Measurements from ENCODE around the gene WBP1L.
A peak's percentile ranks its signal among the peaks of the same experiment; 100 is the strongest.
"Not testable (repeated sequence)": the region's sequence is repeated elsewhere in the genome, so short reads cannot be mapped to it uniquely, and the experiment has no call there.

WBP1L gene

DNA sequence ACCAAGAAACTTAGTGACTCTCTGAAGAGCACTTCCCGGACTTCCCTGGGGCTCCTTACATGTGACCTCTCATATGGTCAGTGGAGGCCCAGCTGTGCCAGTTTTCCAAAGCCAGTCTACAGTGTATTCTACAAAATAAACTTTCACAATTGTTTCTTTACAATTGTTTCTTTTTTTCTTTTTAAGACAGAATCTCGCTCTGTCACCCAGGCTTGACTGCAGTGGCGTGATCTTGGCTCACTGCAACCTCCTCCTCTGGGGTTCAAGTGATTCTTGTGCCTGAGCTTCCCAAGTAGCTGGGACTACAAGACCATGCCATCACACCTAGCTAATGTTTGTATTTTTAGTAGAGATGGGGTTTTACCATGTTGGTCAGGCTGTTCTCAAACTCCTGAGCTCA, 67.6 kb downstream of the WBP1L start:
- DNase-seq = no peak

DNA sequence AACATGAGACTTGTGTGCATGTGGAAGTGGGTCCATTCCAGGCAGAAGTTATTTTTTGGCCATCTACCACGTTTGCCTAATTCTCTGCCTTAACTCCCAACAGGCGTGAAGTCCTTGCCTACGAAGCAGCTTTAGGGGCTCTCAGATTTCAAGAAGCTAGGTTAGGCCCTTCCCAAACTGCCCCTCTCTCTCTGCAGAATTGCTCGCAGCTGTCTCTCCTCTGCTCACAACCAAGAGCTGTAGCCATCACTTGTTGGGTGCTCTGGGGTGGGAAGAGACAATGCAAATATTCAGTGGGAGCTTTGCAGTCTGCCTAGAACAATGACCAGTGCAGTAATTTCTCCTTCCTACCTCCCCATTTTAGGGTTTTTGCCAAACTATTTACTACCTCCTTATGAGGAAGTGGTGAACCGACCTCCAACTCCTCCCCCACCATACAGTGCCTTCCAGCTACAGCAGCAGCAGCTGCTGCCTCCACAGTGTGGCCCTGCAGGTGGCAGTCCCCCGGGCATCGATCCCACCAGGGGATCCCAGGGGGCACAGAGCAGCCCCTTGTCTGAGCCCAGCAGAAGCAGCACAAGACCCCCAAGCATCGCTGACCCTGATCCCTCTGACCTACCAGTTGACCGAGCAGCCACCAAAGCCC, 68.6 kb downstream of the WBP1L start:
- DNase-seq = no peak

DNA sequence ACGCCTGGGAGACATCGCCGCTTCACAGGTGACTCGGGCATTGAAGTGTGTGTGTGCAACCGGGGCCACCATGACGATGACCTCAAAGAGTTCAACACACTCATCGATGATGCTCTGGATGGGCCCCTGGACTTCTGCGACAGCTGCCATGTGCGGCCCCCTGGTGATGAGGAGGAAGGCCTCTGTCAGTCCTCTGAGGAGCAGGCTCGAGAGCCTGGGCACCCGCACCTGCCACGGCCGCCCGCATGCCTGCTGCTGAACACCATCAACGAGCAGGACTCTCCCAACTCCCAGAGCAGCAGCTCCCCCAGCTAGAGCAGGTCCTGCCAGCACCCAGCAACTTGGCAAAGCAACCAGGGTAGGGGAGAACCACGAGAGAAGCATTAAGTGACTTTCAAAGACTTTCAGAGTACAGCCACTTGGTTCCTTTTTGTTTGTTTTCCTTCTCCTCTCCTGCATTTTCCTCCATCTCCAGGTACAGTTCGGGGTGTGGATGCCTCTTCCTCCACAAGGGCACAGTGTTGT, 69.3 kb downstream of the WBP1L start:
- no peak for DNase-seq

DNA sequence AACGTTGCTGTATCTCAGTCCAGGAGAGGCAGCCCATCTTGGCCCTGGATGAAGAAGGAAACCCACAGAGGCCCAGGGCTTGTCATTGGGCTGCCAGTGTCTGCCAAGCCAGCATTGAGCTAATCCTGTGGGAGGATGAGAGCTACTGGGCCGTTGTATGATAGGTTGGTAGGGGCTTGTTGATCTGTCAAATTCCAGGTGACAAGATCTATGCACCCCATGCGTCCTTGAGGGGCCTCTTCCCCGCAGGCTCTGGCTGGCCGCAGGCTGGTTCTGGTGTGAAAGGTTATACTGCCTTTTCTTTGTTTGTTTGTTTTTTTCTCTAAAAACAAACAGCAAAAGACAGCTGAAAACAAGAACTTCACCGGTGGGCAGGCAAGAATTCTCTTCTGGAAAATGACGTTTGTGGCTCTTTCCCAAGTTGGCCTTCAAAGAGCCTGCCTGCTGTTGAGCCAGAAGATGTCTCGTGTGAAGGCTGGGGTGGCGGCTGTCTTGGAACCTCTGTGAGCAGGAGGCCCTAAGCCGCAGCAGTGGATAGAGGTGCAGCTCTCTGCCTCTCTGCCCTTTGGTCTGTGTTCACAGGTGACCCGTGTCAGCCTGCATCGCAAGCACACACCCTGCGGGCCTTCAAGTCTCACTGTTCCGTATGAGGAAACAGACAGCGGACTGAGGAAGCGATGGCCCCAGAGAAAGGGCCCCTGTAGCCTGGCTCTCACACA, 70.1 kb downstream of the WBP1L start:
- no peak for DNase-seq

DNA sequence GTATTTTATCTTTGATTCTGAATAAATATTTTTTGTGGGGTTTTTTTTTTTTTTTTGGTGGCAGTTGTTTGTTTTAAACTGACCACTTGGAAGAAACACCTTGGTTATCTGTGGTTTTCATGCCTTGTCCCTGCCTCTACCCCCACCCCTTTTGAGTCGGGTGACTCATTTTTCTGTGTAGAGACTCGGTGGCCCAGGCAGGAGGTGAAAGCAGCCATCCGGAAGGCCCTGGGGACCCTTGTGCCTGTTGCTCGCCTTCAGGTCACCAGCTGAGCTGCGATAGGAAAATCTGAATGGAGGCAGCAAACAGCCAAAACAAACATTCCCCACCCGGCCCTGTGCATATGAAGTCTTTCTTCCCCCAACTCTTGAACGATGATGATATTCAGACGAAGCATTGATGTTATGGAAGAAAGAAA, 70.7 kb downstream of the WBP1L start:
- no peak for DNase-seq

DNA sequence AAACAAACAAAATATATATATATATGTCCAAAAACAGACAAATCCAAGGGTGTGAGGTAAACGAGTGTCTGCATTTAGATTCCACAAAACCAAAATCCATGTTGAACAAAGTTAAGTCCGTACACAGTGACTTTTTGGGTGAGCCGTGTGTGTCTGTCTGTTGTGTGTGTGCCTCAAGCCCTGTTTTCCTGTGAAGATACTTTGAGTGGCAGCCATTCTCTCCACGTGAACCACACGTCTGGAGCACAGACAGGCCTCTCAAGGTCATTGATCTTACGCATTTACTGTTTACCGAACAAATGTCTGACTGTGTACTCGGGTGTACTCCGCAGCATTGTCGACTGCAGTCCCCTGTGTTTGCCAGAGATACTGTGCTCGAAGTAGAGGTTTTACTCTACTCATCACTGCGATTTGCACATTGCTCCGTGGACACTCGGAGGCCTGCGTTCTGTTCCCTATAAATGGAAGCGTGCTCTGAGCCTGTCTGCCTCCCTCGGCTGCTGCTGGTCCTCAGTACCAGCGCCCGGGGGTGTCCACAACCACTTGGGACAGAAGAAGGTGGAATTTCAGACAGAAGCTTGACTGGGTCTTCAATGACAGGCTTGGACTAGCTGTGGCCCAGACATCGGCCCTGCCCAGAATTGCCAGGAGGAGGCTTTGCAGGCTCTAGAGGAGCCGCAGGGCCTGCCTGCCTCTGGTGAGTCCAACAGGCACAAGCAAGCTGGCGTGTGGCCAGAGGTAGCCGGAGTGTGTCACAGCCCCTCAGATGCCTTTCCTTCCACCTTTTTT, 71.3 kb downstream of the WBP1L start:
- peak; percentile 29 for DNase-seq

DNA sequence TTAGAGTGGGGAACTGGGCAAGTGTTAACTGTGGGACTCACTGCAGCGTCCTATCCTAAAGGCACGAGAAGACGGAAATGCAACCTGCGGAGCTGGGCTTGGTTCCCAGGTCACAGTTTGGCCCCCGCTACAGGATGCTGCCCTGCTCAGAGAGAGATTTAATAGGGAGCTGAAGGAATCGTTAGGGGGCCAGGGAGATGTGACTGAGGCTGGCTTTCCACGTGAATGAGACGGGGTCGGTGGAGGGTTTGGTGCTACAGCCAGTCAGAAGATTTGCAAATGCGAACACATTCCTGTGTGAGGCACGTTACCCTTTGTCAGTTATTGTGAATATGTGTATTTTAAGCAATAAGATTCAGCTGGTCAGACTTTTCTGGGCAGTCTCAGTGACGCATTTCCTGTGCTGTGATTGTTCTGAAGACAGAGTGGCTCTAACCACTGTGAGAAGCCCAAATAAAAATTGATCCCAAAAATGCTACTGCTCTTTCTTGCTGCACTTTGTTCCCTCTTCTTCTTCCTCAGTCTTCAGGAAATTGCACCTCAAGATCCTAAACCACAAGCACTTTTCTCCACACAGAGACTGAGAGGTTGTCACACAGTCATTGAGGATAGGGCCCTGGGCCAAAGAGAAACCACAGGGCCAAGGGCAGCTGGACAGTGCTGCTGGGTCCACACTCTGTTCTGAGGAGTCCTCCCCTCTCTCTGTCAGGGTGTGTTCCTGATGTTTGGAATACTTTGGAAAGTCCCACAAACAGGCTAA, 72.2 kb downstream of the WBP1L start:
- no peak for DNase-seq

DNA sequence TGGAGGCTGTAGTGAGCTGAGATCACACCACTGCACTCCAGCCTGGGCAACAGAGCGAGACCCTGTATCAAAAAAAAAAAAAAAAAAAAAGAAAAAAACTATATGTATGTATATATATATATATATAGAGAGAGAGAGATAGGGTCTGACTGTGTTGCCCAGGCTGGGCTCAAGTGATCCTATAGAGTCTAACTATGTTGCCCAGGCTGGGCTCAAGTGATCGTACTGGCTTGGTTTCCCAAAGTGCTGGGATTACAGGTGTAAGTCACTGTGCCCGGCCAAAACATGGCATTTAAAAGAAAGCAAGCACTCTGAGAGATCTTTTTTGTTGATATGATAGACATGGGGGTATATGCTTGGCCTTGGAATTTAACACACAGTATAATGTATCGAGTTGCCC, 73.4 kb downstream of the WBP1L start:
- DNase-seq = no peak

DNA sequence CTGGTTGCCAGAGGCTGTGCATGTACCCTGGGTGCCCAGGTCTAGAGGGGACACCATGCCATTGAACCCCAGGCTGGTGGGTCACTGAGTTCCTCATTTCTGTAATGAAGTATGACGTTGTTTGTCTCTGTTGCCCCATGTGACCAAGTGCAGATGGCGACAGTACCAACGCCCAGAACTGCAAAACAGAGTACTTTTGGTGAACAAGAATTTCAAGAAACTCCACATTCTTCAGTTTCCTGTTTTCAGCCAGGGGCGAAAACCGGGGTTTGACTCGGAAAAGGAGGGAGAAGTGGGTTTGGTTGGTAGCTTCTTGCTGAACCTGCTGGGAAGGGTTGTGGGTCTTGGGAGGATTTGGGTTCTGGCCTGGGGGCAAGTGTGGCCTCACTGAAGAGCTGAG, 75.3 kb downstream of the WBP1L start:
- no peak for DNase-seq

DNA sequence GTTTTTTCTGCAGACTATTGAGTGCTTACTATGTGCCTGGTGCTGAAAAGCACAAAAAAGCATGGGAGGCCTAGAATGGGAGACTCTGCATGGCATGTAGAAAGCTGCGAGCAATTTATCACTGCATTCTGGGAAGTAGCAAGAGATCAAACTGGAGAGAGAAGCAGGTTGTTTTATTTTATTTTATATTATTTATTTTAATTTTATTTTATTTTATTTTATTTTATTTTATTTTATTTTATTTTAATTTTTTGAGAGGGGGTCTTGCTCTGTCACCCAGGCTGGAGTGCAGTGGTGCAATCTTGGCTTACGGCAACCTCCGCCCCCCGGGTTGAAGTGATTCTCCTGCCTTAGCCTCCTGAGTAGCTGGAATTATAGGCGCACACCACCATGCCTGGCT, 76.3 kb downstream of the WBP1L start:
- DNase-seq = not testable (repeated sequence)

DNA sequence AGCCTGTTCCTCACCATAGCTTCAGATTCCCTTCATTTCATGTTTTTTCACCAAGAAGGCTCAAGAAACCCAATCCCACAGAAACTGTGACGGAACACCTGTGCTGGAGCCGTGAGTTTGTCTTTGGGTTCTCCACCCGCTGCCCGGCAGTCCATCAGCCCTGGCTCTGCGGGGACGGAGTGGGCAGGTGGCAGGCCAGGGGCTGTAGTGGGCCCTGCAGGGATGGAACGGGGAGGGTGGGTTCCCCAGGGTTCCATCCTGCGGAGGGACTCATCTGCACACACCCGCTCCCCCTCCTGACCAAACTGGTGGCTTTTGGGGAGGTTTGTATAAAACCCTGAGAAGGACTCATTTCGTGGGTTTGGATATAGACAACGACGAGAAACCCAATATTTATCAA, 78.5 kb downstream of the WBP1L start:
- no peak for DNase-seq

DNA sequence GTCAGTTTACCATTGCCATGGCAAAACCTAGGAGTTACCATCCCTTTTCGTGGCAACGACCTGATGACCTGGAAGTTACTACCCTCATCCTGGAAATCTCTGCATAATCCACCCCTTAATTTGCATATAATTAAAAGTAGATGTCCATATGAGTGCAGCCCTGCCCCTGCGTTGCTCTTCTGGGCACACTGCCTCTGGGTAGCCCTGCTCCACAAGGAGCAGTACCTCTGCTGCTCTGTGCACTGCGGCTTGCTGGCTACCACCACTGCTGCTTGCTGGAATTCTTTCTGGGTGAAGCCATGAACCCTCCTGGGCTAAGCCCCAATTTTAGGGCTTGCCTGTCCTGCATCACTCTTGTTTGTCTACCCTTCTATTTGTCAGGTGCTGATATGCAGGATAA, 80.9 kb downstream of the WBP1L start:
- DNase-seq = no peak

DNA sequence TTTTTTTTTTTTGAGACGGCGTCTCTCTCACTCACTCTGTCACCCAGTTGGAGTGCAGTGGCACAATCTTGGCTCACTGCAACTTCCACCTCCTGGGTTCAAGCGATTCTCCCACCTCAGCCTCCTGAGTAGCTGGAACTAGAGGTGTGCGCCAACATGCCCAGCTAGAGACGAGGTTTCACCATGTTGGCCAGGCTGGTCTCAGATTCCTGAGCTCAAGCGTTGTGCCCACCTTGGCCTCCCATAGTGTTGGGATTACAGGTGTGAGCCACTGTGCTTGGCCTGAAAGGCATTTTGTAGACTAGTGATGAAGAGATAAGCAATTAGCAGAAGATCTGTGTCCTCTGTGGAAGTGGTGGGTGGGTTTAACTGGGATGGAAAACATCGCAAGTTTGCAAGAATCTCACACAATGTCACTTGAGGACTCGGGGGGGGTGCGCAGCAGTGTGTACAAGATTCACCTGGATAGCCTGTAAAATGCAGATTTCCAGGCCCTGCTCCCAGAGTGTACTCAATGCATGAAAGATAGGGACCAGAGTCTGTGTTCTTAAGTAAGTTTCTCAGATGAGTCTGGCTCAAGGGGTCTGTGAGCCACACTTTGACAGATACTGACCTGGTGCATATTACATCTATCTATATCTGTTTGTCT, 82.5 kb downstream of the WBP1L start:
- no peak for DNase-seq

DNA sequence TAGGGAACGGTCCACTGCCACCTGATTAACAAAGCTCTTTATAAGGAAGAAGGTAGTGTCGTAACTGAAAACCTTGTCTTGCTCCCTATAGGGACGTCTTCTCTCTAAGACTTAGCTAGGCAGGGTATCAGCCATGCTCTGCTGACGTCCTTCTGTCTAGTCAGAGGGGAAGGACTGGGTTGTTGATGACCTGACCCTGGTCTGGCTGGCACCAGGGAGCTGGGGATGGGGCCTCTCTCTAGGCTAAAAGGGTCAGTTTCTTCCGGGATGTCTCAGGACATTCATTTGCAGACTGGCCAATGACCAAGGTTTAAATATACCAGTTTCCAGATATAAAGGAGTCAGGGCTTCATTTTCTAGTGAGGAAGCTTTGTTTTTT, 83.8 kb downstream of the WBP1L start:
- DNase-seq = no peak

DNA sequence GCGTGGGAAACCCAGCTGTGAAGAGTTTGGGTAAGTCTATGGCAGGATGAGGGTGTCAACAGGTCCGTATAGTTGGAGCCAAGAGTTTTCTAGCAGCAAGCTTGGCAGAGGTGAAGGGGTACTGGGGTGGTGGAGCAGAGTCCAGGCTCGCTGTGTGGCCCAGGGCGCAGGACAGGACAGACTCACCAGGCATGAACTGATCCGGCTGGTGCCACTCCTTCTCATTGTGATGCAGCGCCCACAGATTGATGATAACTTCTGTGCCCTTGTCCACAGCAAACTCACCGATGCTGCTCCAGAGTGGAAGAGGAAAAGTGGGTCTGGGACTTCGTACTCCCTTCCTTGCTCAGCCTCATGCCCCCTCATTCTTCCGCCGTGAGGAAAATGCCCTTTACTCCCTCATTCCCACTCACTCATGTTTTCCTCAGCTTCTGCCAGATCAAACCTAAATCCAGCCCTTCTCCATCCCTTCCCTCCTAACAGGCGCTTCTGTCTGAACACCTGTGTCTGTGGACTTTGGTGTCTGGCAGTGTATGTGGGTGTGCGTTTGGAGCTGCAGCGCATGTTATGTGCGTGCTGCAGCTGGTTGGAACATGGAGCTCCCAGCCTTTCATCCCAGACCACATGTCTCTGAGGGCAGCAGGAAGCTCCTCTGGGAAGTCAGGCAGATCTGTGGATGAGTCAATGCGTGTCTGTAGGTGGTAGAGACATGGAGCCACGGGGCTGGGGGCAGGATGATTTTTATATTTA, 87.7 kb downstream of the WBP1L start:
- DNase-seq = no peak

DNA sequence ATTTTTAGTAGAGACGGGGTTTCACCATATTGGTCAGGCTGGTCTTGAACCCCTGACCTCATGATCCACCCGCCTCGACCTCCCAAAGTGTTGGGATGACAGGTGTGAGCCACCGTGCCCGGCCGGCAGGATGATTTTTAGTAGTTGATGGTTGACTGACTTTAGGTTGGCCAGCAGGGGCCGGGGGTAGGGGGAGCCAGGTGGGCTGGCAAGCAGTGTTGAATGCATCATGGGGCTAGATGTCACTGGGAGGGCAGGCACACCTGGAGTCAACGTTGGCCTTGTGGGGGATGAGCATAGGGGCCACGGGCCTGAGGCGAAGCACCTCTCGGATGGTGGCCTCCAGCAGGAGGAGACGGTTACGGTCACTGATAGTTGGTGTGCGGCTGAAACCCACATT, 88.5 kb downstream of the WBP1L start:
- no peak for DNase-seq

DNA sequence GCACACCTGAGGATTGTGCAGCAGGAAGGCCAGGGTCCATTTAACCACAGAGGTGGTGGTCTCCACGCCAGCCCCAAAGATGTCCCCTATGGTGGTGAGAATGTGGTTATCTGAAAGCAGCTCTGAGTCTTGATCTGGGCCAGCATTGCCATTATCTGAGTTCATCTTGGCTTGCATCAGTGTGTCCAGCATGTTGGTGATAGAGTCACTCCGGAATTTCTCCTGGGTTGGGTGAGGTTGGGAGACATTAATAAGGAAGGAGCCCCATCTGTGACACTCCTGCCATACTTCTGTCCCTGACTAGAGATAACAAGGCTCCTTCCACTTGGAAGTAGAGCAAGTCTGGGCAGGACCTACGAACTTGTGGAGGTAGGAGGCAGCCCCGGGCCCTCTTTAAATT, 89.2 kb downstream of the WBP1L start:
- DNase-seq = no peak

DNA sequence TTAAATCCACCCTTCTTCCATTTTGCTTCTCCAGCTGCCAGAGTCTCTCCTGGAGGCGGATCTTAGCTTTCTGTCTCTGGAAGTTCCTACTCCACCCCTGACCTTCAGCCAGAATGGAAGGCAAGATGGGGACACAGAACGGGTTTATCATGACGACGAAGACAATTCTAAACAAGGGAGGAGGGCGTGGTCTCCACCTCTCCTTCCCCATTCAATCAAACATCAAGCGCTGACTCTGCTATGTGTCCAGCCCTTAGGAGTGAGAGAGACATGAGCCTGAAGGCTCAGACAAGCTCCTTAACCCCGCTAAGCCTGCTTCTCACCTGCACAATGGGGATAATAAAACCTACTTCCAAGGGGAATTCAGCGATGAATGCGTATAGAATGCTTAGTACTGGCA, 90.4 kb downstream of the WBP1L start:
- DNase-seq = no peak

DNA sequence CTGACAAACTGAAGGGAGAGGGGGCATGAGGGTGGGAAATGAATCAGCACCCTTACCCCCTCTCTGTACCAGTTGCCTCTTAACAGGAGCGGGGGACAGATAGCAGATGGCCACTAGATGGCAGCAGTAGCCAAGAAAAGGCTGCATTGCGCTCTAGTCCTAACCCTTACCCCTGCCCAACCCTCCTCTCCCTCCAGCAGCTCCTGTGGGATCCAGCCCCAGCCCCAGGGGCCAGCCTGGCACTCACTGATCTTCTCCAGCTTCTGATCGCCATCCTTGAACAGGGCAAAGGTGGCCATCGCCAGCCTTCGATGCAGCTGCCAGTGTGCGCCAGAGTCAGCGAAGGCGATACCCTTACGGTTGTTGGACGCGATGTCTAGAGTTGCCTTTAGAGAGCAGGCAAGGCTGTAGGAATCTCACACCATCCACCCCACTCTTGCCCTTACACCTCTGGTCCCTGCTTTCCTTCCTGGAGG, 91.3 kb downstream of the WBP1L start:
- peak; percentile 63 for DNase-seq

DNA sequence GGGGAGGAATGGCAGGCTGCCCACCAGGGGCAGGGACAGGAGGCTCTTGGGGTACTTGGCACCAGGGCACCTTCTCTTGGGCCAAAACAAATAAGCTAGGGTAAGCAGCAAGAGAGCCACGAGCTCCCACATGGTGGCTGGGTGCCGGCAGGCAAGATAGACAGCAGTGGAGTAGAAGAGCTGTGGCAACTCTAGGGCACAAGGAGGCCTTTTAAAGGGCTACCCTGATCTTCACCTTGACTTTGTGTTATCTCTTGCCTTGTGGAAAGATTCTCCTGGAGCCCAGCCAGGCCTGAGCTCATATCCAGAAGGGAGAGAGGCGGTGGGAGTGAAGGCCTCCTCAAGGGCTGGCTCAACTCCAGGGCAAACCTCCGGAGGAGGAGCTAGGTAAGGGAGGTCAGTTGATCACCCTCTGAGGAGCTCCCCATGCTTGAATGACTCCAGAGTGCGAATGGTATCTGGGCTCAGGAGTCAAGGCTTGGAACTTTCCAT, 93.5 kb downstream of the WBP1L start, which contains the start of gene CYP17A1:
TSS of gene CYP17A1 (minus strand) at position 184 of the 492 bp plus-strand sequence. CDS start at position 132, 52 bp downstream.
- DNase-seq = no peak

Measured in right kidney (tissue), 1 donor.